HG02938 (cell line): ENCODE data around the gene UBA52.

Source experiments
- ATAC-seq: cut with Tn5 transposase; IDR thresholded peaks from one replicate; pipeline ENCODE4 v1.9.1; 2021; ENCODE audit warnings: mild to moderate bottlenecking, moderate library complexity; ENCODE audit not compliant: unreplicated experiment

The UBA52 gene

DNA sequence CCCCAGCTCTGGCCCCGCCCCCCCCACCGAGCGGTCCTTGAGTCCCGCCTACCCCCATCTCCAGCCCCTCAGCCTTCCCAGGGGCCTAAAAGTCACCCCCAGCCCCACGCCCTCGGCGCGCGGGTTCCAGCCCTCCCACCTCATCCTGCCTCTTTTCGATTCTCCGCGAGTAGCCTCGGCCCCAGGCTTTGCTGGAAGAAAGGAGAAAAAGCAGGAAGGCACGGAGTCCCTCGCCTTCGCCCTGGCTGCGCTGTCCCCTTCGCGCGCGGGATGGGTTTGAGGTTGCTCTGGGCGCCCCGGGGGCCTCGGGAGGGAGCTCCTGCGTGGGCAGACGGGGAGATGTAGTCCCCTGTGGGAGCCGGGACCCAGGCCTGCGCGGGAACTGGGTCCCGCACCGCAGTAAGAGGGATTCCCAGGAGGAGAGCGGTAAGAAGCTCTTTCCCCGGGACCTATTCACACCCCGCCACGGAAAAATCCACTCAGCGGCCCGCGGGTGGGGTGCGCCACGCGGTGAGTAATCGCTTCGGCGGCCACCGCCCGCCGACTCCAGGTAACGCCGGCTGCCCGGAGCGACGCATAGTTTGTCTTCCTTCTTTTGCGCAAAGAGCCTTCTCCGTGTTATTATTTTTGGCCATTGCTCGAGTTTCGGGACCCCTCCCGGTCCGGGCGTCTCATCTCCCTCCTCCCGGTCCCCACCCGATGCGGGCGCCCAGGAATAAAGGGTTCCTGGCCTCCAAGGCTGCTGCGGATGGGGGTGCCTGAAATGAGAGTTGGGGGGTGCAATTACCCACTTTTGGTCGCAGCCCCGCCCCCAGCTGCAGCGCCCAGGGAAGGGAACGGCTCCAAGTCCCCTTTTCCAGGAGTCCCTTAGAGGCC lies 35.8 kb downstream of the UBA52 start:
- no peak for ATAC-seq

- no peak for ATAC-seq
These were observed 36.6 kb downstream of the UBA52 start for GRCh38 chr19:18608102-18608804.

DNA sequence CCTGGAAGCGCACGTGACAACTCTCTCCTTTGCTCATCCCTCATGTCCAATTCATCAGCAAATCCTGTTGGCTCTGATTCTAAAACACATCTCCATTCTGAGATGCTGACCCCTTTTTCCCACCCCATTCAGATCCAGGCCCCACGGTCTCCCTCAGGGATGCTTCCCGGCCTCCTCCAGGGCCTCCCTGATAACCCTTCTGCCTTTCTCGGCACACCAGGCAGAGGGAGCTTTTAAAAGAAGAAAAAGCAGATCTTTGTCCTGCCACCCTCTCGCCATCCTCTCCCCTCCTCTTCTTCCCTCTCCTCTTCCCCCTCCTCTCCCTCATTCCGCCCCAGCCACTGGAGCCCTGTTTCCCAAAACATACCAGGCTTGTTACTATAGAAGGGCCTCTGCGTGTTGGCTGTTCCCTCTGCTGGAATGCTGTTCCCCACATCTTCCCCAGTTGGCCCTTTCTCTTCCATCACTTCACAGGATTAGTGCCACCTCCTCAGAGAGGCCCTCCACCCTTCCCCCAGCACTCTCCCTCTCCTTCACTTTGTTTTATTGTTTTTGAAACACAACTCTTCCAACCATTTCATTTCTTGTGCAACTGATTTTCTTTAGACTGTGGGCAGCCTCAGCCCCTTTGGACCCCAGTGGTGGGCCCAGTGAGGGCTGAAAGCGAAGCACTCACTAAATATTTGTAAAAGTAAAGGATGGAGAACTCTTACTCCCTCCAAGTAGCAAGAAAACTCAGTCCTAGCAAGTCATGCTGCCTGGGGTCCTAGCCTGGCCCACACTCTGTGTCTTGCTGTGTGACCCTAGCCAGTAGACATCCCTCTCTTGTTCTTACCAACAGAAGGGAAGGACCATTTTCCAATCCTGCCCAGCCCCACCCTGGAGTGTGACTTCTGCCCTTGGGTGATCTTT lies 37.4 kb downstream of the UBA52 start:
- no peak for ATAC-seq

- ATAC-seq: no peak
These were observed 38.0 kb downstream of the UBA52 start for GRCh38 chr19:18609717-18610051.

DNA sequence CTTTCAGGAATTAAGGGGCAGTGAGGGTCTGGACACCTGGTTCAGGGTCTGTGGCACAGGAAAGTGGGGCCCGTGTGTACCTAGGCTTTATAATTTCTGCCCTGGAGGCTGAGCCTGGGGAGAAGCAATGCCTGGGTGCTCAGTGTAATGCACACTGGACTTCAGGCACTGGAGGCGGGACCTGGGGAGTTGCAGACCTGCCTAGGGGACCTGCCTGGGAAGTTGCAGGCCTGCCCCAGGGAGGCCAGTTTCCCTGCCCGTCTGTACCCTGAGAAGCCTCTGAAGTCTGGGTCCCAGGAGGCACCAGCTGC lies 38.5 kb downstream of the UBA52 start:
- ATAC-seq: no peak

GRCh38 chr19:18610556-18611326 lies 39.1 kb downstream of the UBA52 start:
- no peak for ATAC-seq

DNA sequence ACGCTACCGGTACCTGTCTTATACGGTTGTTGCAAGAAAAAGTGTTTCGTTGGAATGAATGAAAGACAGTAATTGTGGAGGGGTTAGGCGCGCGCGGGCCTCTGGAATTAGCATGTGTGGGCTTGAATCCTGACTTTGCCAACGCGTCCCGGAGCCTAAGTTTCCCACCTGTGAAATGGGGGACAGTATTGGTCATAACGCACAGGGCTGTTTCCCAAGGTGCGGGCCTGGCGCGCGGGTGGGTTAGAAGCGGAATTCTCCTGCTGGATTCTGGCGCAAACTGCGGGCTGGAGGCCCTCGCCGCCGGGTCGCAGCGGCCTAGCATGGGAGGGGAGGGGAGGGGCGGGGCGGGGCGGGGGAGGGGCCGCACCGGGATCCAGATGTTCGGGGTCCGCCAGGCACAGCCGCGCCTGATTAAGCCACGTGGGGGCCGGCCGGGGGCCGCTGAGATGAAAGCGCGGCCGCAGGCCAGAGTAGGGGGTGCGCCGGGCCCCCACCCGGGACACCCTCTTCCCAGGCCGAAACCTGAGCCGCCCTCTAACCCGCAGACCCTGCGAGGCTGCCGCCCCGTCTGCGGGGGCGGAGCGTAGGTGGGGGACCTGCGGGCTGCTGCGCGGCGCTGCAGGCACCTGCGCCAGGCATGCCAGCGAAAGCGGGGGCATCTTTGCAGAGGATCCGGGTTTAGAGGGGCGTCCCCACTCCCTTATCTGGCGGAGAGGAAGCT lies 39.8 kb downstream of the UBA52 start:
- no peak for ATAC-seq

- ATAC-seq: no peak
These were observed 40.6 kb downstream of the UBA52 start for GRCh38 chr19:18612051-18612771.

DNA sequence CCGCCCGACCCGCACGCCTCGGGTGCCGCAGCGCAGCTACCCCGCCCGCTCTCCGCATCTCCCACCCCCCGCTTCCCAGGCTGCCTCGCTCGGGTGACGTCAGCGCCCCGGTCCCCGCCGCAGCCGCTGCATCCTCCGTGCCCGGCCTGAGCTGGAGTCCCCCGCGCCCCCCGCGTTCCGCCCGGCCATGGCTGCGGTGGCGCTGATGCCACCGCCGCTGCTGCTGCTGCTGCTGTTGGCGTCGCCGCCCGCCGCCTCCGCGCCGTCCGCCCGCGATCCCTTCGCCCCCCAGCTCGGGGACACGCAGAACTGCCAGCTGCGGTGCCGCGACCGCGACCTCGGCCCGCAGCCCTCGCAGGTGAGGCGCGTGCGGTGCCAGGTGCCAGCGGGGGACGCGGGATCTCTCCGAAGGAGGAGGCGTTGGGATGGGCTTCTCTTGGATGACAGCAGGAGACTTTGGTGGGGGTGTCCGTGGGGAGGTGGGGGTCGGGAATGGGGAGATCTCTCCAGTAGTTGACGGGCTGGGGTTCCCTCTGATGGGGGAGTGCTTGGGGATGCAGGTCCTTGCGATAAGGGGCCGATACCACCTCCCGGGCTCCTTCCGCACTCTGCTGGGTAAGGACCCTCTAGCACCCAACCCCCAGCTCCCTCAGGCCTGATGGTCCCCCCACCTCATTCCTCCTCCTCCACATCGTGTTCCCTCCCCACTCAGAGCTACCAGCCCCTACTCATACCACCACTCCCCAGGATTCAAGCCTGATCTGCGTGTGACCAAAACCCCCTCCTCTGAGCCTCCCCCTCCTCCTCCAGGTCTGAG lies 41.3 kb downstream of the UBA52 start, which contains the start of gene TMEM59L:
TMEM59L (plus strand) TSS at position 99 of the 817 bp plus-strand sequence; CDS start at position 188, 89 bp downstream.
- no peak for ATAC-seq

DNA sequence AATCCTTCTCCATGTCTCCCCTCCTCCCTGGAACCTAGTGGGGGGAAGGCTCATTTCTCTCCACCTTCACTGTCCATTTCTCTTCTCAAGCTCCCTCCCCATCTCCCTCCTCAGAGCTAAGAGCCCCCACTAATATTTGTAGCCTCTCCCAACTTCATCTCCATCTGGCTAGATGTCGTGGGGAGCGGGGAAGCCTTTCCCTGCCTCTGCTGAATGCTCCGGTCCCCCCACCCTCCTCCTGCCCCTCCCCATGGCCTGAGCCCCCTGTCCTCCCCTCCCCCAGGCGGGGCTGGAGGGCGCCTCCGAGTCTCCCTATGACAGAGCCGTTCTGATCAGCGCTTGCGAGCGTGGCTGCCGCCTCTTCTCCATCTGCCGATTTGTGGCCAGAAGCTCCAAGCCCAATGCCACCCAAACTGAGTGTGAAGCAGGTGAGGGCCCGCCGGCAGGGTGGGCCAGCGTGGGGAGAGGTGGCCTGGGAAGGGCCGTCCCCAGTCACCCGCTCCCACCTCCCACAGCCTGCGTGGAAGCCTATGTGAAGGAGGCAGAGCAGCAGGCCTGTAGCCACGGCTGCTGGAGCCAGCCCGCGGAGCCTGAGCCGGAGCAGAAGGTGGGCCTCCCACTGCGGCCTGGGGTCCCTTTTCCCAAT lies 42.1 kb downstream of the UBA52 start:
- no peak for ATAC-seq

- no peak for ATAC-seq
These were observed 44.4 kb downstream of the UBA52 start for GRCh38 chr19:18616023-18616422.

DNA sequence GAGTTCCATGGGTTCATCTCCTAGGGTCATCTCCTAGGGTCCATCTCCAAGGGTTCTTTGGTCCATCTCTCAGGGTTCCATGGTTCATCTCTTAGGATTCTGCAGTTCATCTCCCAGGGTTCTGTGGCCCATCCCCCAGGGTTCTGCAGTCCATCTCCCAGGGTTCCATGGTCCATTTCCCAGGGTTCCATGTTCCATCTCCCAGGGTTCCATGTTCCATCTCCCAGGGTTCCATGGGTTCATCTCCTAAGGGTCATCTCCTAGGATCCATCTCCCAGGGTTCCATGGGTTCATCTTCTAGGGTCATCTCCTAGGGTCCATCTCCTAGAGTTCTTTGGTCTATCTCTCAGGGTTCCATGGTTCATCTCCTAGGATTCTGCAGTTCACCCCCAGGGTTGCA lies 45.9 kb downstream of the UBA52 start:
- ATAC-seq: no peak

DNA sequence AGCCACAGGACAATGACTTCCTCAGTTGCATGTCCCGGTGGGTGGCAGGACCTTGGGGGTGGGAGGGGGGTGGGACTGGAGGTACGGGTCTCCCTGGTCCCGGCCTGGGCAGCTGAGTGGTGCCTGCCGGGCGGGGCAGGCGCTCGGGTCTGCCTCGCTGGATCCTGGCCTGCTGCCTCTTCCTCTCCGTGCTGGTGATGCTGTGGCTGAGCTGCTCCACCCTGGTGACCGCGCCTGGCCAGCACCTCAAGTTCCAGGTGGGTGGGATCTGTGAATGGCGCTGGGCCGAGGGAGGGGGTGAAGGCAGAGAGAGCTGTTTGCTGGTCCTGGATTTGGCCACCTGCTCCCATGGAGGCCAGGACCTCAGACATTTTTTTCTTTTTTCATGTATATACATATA lies 46.6 kb downstream of the UBA52 start:
- ATAC-seq: no peak

DNA sequence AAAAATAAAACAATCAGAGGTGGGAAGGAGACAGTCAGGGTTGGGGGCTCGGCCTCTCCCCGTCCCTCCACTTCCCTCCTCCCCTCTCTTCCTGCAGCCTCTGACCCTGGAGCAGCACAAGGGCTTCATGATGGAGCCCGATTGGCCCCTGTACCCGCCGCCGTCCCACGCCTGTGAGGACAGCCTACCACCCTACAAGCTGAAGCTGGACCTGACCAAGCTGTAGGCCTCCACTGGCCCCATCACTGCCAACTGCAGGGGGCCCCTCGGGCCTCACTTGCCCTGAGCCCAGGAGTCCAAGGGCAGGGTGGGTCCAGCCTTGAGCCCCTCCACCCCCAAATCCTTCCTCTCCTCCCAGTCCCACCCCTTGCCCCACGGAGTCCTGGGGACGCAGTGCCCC lies 48.7 kb downstream of the UBA52 start:
- no peak for ATAC-seq

GRCh38 chr19:18620902-18621301 lies 49.2 kb downstream of the UBA52 start:
- ATAC-seq: no peak

DNA sequence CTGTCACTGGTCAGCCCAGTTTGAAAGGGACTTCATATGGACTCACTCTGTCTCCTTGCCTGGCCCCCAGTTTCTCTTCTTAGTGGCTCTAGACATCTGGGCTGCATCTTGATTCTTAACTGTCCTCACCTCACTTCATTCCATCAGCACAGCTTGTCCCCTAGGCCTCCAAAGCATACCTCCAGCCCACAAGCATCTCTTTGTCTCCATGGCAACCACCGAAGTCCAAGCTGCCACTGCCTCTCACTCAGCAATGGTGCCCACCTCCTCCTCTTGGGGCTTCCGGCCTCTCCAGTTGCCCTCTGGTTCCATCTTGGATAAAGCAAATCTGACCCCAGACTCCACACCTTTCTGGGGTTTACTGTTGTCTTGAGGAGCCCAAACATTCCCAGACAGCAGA lies 55.2 kb downstream of the UBA52 start:
- ATAC-seq: no peak
